ENCODE data around the gene SCYL3. TPM values are rescaled to one million over a fixed set of nuclear protein-coding genes. Genes with fewer than 3 reads are reported as not detected.

SCYL3 gene
- polyA plus RNA-seq, 6 donors from 2014 or later = 8.8 to 31.0 (median 14.5) TPM

DNA sequence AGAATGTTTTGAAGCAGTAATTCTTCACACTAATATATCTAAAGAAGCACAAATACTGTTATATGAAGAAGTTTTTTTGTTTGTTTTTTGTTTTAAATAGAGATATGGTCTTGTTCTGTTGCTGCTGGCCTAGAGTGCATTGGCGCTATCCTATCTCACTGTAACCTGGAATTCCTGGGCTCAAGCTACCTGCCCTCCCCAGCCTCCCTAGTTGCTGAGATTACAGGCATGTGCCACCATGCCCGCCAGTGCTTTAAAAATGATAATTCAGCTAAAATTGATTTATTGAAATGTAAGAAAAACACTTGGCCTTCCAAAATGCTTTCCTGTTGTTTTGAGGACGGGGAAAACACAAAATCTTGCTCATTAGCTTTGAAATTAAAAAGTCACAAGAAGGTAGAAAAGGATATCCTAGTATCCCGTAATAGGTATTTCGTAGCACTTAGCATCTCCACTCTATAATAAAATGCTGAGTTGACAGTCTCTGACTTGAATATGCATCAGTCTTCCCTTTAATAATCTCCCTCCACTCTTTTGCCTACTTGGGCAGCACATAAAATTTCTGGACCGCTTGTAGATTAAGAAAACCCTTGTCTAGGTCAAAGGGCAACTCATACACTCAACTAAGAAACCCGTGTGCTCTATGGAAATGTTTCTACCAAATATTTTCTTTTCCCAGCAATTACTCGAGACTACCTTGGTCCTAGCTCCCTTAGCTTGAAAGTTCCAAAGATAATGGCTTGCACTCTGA is 1.3 kb downstream of the SCYL3 start:
- Mint-ChIP-seq H3K9me3 (no peaks in the 10 kb centered on the region), H3K27ac (peak overlapping the region in 5 of 6 donors; percentile 2 to 99 (median 76)), H3K4me1 (peaks cover 41 to 53% (median 44%) of the 10 kb centered on the region in 3 donors), H3K27me3 (peaks cover 11 to 14% (median 14%) of the 10 kb centered on the region in 3 donors), H3K4me3 (peak overlapping the region; percentile 86 to 99 (median 92)), H3K36me3 (peaks cover 0 to 7% of the 10 kb centered on the region in 2 donors)
- DNase-seq (no peak), ATAC-seq (ENCODE audit: low read depth in 2 of 2) (no peak)

DNA sequence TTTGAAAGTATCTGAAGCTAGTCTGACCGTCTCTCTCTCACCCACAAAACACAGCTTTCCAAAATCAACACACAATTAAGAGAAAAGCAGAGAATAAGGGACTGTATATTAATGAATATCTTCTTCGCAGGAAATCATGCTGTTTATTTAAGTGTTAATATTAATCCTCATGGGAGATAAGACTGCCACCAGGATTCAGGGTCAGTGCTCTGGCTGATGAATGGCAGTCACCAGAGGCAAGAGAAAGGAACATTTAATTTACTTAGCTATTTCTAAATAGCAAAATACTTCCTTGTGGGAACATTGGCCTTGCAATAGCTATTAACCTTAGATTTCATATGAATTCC is 2.2 kb downstream of the SCYL3 start:
- H3K4me1 Mint-ChIP-seq = peaks cover 41 to 53% (median 44%) of the 10 kb centered on the region in 3 donors
- no peak for DNase-seq
- peak overlapping the region in 6 of 8 donors; percentile 41 to 91 (median 64) for H3K4me3 Mint-ChIP-seq
- peak overlapping the region in 4 of 6 donors; percentile 58 to 91 (median 82) for H3K27ac Mint-ChIP-seq
- no peaks in the 10 kb centered on the region for H3K9me3 Mint-ChIP-seq
- peaks cover 1 to 10% of the 10 kb centered on the region in 2 donors for H3K36me3 Mint-ChIP-seq
- ATAC-seq (ENCODE audit: low read depth in 2 of 2) = no peak
- peaks cover 5 to 6% (median 5%) of the 10 kb centered on the region in 3 donors for H3K27me3 Mint-ChIP-seq

- Mint-ChIP-seq H3K36me3 (peaks cover 7 to 13% of the 10 kb centered on the region in 2 donors), H3K4me3 (peak overlapping the region; percentile 6 to 91 (median 68)), H3K9me3 (no peaks in the 10 kb centered on the region), H3K27ac (peak overlapping the region; percentile 58 to 91 (median 82)), H3K4me1 (peaks cover 44 to 53% (median 44%) of the 10 kb centered on the region in 3 donors), H3K27me3 (peaks cover 0 to under 1% (median 0%) of the 10 kb centered on the region in 3 donors)
- DNase-seq (no peak), ATAC-seq (ENCODE audit: low read depth in 2 of 2) (no peak)
These were observed 2.7 kb downstream of the SCYL3 start for GRCh38 chr1:169890761-169891538.

- ATAC-seq (ENCODE audit: low read depth in 2 of 2) = no peak
- Mint-ChIP-seq H3K27ac (peak overlapping the region in 2 of 6 donors; percentile 4 to 7), H3K9me3 (no peaks in the 10 kb centered on the region), H3K4me1 (peaks cover 44 to 57% (median 44%) of the 10 kb centered on the region in 3 donors), H3K36me3 (peaks cover 14 to 17% of the 10 kb centered on the region in 2 donors), H3K4me3 (no peak overlapping the region), H3K27me3 (no peaks in the 10 kb centered on the region)
- no peak for DNase-seq
These were observed 3.8 kb downstream of the SCYL3 start for GRCh38 chr1:169889871-169890270.

DNA sequence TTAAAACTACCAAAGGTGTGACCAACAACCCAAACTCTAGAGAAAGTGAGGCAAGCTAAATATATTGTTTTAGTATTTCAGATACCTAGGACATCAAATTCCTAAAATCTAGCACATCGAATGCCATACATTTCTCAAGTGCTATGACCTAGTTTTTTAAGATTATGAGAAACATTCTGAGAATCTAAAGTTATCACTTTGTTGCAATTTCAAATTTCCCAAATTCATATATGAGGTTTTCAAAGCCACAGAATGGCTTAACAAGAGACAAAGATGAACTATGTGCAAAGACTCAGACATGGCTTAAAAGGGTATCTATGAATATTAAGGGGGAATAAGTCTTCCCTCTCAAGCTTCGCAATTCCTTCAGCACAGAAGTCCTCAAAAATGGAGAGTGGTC is 6.8 kb downstream of the SCYL3 start:
- H3K4me3 Mint-ChIP-seq = no peak overlapping the region
- H3K36me3 Mint-ChIP-seq = peaks cover 20 to 24% of the 10 kb centered on the region in 2 donors
- no peak for ATAC-seq (ENCODE audit: low read depth in 2 of 2)
- H3K27ac Mint-ChIP-seq = no peak overlapping the region
- peaks cover 35 to 39% (median 36%) of the 10 kb centered on the region in 3 donors for H3K4me1 Mint-ChIP-seq
- H3K27me3 Mint-ChIP-seq = no peaks in the 10 kb centered on the region
- DNase-seq = no peak
- H3K9me3 Mint-ChIP-seq = no peaks in the 10 kb centered on the region

- Mint-ChIP-seq H3K9me3 (no peaks in the 10 kb centered on the region), H3K4me3 (no peak overlapping the region), H3K27ac (no peak overlapping the region), H3K27me3 (no peaks in the 10 kb centered on the region), H3K36me3 (peaks cover 20 to 24% of the 10 kb centered on the region in 2 donors), H3K4me1 (peaks cover 32 to 40% (median 36%) of the 10 kb centered on the region in 3 donors)
- no peak for DNase-seq
- ATAC-seq (ENCODE audit: low read depth in 2 of 2) = no peak
These were observed 7.3 kb downstream of the SCYL3 start for GRCh38 chr1:169886422-169886821.

GRCh38 chr1:169885207-169885606 is 8.5 kb downstream of the SCYL3 start:
- Mint-ChIP-seq H3K4me3 (no peak overlapping the region), H3K9me3 (no peaks in the 10 kb centered on the region), H3K36me3 (peaks cover 20 to 24% of the 10 kb centered on the region in 2 donors), H3K27me3 (no peaks in the 10 kb centered on the region), H3K27ac (no peak overlapping the region), H3K4me1 (peaks cover 26 to 30% (median 28%) of the 10 kb centered on the region in 3 donors)
- no peak for ATAC-seq (ENCODE audit: low read depth in 2 of 2)
- DNase-seq = no peak

- no peaks in the 10 kb centered on the region for H3K9me3 Mint-ChIP-seq
- DNase-seq (no peak), ATAC-seq (ENCODE audit: low read depth in 2 of 2) (no peak)
- no peak overlapping the region for H3K4me3 Mint-ChIP-seq
- H3K4me1 Mint-ChIP-seq = peaks cover 23 to 32% (median 31%) of the 10 kb centered on the region in 3 donors
- H3K36me3 Mint-ChIP-seq = peaks cover 20 to 24% of the 10 kb centered on the region in 2 donors
- H3K27me3 Mint-ChIP-seq = no peaks in the 10 kb centered on the region
- H3K27ac Mint-ChIP-seq = peak overlapping the region in 1 of 6 donors; percentile 15
These were observed 9.1 kb downstream of the SCYL3 start for GRCh38 chr1:169884634-169885033.

DNA sequence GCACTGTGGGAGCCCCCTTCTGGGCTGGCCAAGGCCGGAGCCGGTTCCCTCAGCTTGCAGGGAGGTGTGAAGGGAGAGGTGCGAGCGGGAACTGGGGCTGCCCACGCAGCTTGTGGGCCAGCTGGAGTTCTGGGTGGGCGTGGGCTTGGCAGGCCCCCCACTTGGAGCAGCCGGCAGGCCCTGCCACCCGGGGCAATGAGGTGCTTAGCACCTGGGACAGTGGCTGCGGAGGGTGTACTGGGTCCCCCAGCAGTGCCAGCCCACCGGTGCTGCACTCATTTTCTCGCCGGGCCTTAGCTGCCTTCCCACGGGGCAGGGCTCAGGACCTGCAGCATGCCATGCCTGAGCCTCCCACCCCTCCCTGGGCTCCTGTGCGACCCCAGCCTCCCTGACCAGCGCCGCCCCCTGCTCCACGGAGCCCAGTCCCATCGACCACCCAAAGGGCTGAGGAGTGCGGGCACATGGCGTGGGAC is 11.6 kb downstream of the SCYL3 start:
- Mint-ChIP-seq H3K27ac (no peak overlapping the region), H3K4me3 (peak overlapping the region in 1 of 8 donors; percentile 74), H3K4me1 (peaks cover 28 to 35% (median 34%) of the 10 kb centered on the region in 3 donors), H3K27me3 (no peaks in the 10 kb centered on the region), H3K36me3 (peaks cover 20 to 23% of the 10 kb centered on the region in 2 donors), H3K9me3 (no peaks in the 10 kb centered on the region)
- ATAC-seq (ENCODE audit: low read depth in 2 of 2) (no peak), DNase-seq (no peak)

DNA sequence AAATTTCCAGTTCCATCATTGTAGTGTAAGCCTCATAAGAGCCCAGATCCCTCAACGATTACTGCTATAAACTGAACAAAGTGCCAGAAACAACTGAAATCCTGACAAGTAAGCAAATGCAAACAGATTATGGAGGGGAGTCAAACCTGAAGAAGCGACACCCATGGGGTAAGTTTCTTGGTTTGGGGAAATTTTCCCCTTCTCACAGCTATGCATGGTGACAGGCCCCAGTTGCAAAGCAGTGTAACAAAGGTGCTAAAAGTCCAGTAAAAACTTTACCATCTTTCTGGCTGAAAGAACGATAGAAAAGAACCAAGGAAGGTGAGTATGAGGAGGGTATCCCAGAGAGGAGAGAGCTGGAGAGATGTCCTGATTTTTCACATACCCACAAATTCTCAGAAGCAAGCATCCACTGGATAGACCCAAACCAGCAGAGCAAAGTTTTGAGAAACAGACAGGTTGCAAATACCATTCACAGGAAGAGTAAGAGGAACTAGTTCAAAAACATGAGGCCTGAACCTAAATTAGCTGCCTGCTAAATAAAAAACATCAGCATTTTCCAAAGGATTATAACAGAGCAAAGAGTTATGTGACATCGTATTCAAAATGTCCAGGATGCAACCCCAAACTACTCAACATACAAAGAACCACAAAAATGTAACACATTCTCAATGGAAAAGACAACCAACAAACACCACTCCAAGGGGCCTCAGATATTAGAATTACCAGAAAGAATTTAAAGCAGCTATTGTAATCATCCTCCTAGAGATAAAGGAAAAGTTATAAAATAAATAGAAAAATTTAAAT is 14.5 kb downstream of the SCYL3 start:
- Mint-ChIP-seq H3K36me3 (peaks cover 18 to 30% of the 10 kb centered on the region in 2 donors), H3K4me3 (peak overlapping the region; percentile 5 to 80 (median 56)), H3K27me3 (no peaks in the 10 kb centered on the region), H3K27ac (peak overlapping the region; percentile 79 to 98 (median 86)), H3K9me3 (no peaks in the 10 kb centered on the region), H3K4me1 (peaks cover 36 to 49% (median 39%) of the 10 kb centered on the region in 3 donors)
- DNase-seq (no peak), ATAC-seq (ENCODE audit: low read depth in 2 of 2) (peak; percentile 49 to 67)

GRCh38 chr1:169878498-169878897 is 15.2 kb downstream of the SCYL3 start:
- Mint-ChIP-seq H3K27ac (peak overlapping the region; percentile 40 to 98 (median 84)), H3K9me3 (no peaks in the 10 kb centered on the region), H3K27me3 (no peaks in the 10 kb centered on the region), H3K4me3 (peak overlapping the region in 6 of 8 donors; percentile 12 to 80 (median 56)), H3K4me1 (peaks cover 43 to 57% (median 45%) of the 10 kb centered on the region in 3 donors), H3K36me3 (peaks cover 26 to 37% of the 10 kb centered on the region in 2 donors)
- DNase-seq = no peak
- ATAC-seq (ENCODE audit: low read depth in 2 of 2) = no peak

- Mint-ChIP-seq H3K36me3 (peaks cover 27 to 39% of the 10 kb centered on the region in 2 donors), H3K27me3 (no peaks in the 10 kb centered on the region), H3K4me3 (peak overlapping the region in 3 of 8 donors; percentile 37 to 80 (median 52)), H3K27ac (peak overlapping the region in 5 of 6 donors; percentile 40 to 98 (median 85)), H3K9me3 (peaks cover 0 to 4% (median 0%) of the 10 kb centered on the region in 7 donors), H3K4me1 (peaks cover 44 to 58% (median 45%) of the 10 kb centered on the region in 3 donors)
- ATAC-seq (ENCODE audit: low read depth in 2 of 2) (no peak), DNase-seq (no peak)
These were observed 15.8 kb downstream of the SCYL3 start for GRCh38 chr1:169877800-169878491.

All from naive B cell (primary cell).